A549 (cell line): Measurements from ENCODE around the gene ONECUT3. TPM values are rescaled to one million over a fixed set of nuclear protein-coding genes. Genes with fewer than 3 reads are reported as not detected.
A peak's percentile ranks its signal among the peaks of the same experiment; 100 is the strongest.

Experiments
- ATAC-seq, 2 experiments: fragments of 200-7000 bp in 1 of 2; fragments of >200 bp in 1 of 2; cut with Nextera tagmentation in 1 of 2; cut with Tn5 transposase in 1 of 2; 3 replicates each; pipeline versions ENCODE4 v1.8.0 to v1.9.1; 2018 to 2020; ENCODE audit warnings: mild to moderate bottlenecking in 1 of 2, moderate library complexity in 1 of 2
- CTCF ChIA-PET: fragments of 300-600 bp; sonication (Branson Sonifier 250); formaldehyde crosslinking; extraction: SDS; loops from one replicate; lab custom pipeline; 2021; ENCODE audit warnings: antibody characterized with exemption, inconsistent platforms; lab: Yijun Ruan, JAX
- POLR2A ChIA-PET: fragments of 350-600 bp; formaldehyde crosslinking; extraction: SDS; loops from one replicate; lab custom pipeline; 2021; ENCODE audit warnings: antibody characterized with exemption, inconsistent platforms; lab: Yijun Ruan, JAX
- DNase-seq, 2 experiments: peaks; one replicate each; pipeline versions ENCODE4 v3.0.0 to v3.0.0-alpha.2; 2011 to 2016; ENCODE audit warnings: low read depth in 1 of 2, low spot score in 1 of 2
- FAIRE-seq: peaks from 2 replicates; lab custom pipeline; 2011; peaks lifted over from hg19 to GRCh38; lab: Jason Lieb, UNC
- H3K27ac ChIP-seq, 2 experiments: fragments of >200 bp; sonication (Bioruptor Twin); formaldehyde crosslinking; 3 replicates each; pipeline ENCODE4 v1.5.1; 2016 to 2017
- H3K4me1 ChIP-seq: fragments of >200 bp; sonication (Bioruptor Twin); formaldehyde crosslinking; 3 replicates; pipeline ENCODE4 v1.6.1; 2016
- H3K4me2 ChIP-seq: fragments of >200 bp; sonication (Bioruptor Twin); formaldehyde crosslinking; 3 replicates; pipeline ENCODE4 v1.6.1; 2016
- H3K4me3 ChIP-seq: fragments of >200 bp; sonication (Bioruptor Twin); formaldehyde crosslinking; 3 replicates; pipeline ENCODE4 v1.5.1; 2016
- H3K9me3 ChIP-seq: fragments of >200 bp; sonication (Bioruptor Twin); formaldehyde crosslinking; 3 replicates; pipeline ENCODE4 v1.6.1; 2016
- BHLHE40 ChIP-seq: IDR thresholded peaks from 2 replicates; pipeline ENCODE4 v1.6.1; 2012; ENCODE audit warnings: low read depth, low read length, inconsistent platforms
- CBX2 ChIP-seq: fragments of 200-600 bp; sonication (generic); IDR thresholded peaks from 2 replicates; pipeline ENCODE4 v1.6.1; 2016; ENCODE audit warnings: low read depth, mild to moderate bottlenecking, borderline replicate concordance
- CBX8 ChIP-seq: fragments of 200-600 bp; sonication (generic); IDR thresholded peaks from 2 replicates; pipeline ENCODE4 v1.6.1; 2016
- EHF ChIP-seq: fragments of 250-450 bp; sonication (Bioruptor Pico); IDR thresholded peaks from 2 replicates; pipeline ENCODE4 v1.5.0; 2020; ENCODE audit warnings: mild to moderate bottlenecking
- ELK1 ChIP-seq: fragments of 150-350 bp; IDR thresholded peaks from 2 replicates; pipeline ENCODE4 v1.6.1; 2014; ENCODE audit warnings: low read depth, mild to moderate bottlenecking, low read length
- HOXA7 ChIP-seq: fragments of 250-450 bp; sonication (Bioruptor Pico); IDR thresholded peaks from 2 replicates; pipeline ENCODE4 v1.5.0; 2020; ENCODE audit warnings: mild to moderate bottlenecking, moderate library complexity
- KDM1A ChIP-seq: fragments of 200-600 bp; sonication (generic); IDR thresholded peaks from 2 replicates; pipeline ENCODE4 v1.6.1; 2016; ENCODE audit warnings: low read depth, mild to moderate bottlenecking
- MAZ ChIP-seq: fragments of 150-350 bp; IDR thresholded peaks from 2 replicates; pipeline ENCODE4 v1.6.1; 2014; ENCODE audit warnings: antibody characterized with exemption, low read depth, low read length, borderline replicate concordance
- NFE2L2 ChIP-seq: fragments of 150-350 bp; conservative IDR thresholded peaks from 2 replicates; pipeline ENCODE4 v1.6.1; 2014; ENCODE audit warnings: low read length
- POLR2AphosphoS2 ChIP-seq: conservative IDR thresholded peaks from 2 replicates; pipeline ENCODE4 v1.6.1; 2012; ENCODE audit warnings: low read length, improper control_type of control experiment, inconsistent platforms
- REST ChIP-seq: fragments of 200-600 bp; sonication (generic); IDR thresholded peaks from 2 replicates; pipeline ENCODE4 v1.6.1; 2016; ENCODE audit warnings: antibody characterized with exemption, mild to moderate bottlenecking, moderate library complexity
- TP53 ChIP-seq: fragments of 250-450 bp; sonication (Bioruptor Pico); IDR thresholded peaks from 2 replicates; pipeline ENCODE4 v1.5.0; 2021; ENCODE audit warnings: mild to moderate bottlenecking, moderate library complexity
- ZFP36 ChIP-seq: fragments of 450-650 bp; IDR thresholded peaks from 2 replicates; pipeline ENCODE4 v1.6.1; 2014; ENCODE audit warnings: borderline replicate concordance; ENCODE audit not compliant: partially characterized antibody
- ZNF302 ChIP-seq: fragments of 250-450 bp; sonication (Bioruptor Pico); IDR thresholded peaks from 2 replicates; pipeline ENCODE4 v1.9.0; 2021; ENCODE audit warnings: inconsistent platforms, mild to moderate bottlenecking, moderate library complexity
- ZSCAN20 ChIP-seq: fragments of 250-450 bp; sonication (Bioruptor Pico); IDR thresholded peaks from 2 replicates; pipeline ENCODE4 v1.8.0; 2022; ENCODE audit warnings: mild to moderate bottlenecking, moderate library complexity
- WGBS: methylation state at CpG from one replicate; pipeline ENCODE4 v1.1.6; 2017; ENCODE audit errors: missing lambda C conversion rate; 5-methylcytosine and 5-hydroxymethylcytosine counted together
- polyA plus RNA-seq, 4 experiments: library from polyadenylated mRNA; depleted of rRNA in 3 of 4; stranded (reverse); fragments of >200 nt; fragmentation: RNase III in 1 of 4; extraction: RNeasy Plus Mini Kit Qiagen cat#74134 plus additional on column Dnase treatment in 1 of 4; gene quantifications; 2 replicates in 3 of 4; 3 replicates in 1 of 4; pipeline ENCODE4 v1.2.3, GENCODE V29; 2011 to 2017
- TF ChIP-seq, protein P1 (sequence below): fragments of 450-650 bp; IDR thresholded peaks from 2 replicates; pipeline ENCODE4 v1.6.1; 2014; ENCODE audit warnings: antibody characterized with exemption
- TF ChIP-seq, protein P2 (sequence below): fragments of >200 bp; sonication (Bioruptor Twin); formaldehyde crosslinking; IDR thresholded peaks from 3 replicates; pipeline ENCODE4 v1.5.1; 2016
- TF ChIP-seq, protein P3 (sequence below): IDR thresholded peaks from 2 replicates; pipeline ENCODE4 v1.6.1; 2012
- TF ChIP-seq, protein P4 (sequence below): fragments of >200 bp; sonication (Bioruptor Twin); formaldehyde crosslinking; IDR thresholded peaks from 2 replicates; pipeline ENCODE4 v1.6.1; 2016
- TF ChIP-seq, protein P5 (sequence below): IDR thresholded peaks from 2 replicates; pipeline ENCODE4 v1.6.1; 2012; ENCODE audit warnings: low read depth, borderline replicate concordance
- TF ChIP-seq, protein P6 (sequence below): fragments of >200 bp; sonication (Bioruptor Twin); formaldehyde crosslinking; IDR thresholded peaks from 3 replicates; pipeline ENCODE4 v1.6.1; 2016

Gene ONECUT3
- polyA plus RNA-seq, 2 of the 4 experiments (the other 2 are of a cell fraction): 0.01 TPM; not detected in 1

GRCh38 chr19:1790054-1790792, 36.9 kb downstream of the ONECUT3 start:
- TF ChIP-seq BHLHE40 (no peak), CBX8 (no peak), POLR2AphosphoS2 (no peak), CBX2 (no peak), MAZ (no peak), EHF (CRISPR knock-in tag) (no peak), NFE2L2 (no peak), TP53 (CRISPR knock-in tag) (no peak), KDM1A (no peak), HOXA7 (CRISPR knock-in tag) (no peak), REST (no peak)
- TF ChIP-seq, protein P1, sequence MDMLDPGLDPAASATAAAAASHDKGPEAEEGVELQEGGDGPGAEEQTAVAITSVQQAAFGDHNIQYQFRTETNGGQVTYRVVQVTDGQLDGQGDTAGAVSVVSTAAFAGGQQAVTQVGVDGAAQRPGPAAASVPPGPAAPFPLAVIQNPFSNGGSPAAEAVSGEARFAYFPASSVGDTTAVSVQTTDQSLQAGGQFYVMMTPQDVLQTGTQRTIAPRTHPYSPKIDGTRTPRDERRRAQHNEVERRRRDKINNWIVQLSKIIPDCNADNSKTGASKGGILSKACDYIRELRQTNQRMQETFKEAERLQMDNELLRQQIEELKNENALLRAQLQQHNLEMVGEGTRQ: no peak
- TF ChIP-seq, protein P2, sequence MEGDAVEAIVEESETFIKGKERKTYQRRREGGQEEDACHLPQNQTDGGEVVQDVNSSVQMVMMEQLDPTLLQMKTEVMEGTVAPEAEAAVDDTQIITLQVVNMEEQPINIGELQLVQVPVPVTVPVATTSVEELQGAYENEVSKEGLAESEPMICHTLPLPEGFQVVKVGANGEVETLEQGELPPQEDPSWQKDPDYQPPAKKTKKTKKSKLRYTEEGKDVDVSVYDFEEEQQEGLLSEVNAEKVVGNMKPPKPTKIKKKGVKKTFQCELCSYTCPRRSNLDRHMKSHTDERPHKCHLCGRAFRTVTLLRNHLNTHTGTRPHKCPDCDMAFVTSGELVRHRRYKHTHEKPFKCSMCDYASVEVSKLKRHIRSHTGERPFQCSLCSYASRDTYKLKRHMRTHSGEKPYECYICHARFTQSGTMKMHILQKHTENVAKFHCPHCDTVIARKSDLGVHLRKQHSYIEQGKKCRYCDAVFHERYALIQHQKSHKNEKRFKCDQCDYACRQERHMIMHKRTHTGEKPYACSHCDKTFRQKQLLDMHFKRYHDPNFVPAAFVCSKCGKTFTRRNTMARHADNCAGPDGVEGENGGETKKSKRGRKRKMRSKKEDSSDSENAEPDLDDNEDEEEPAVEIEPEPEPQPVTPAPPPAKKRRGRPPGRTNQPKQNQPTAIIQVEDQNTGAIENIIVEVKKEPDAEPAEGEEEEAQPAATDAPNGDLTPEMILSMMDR: no peak
- TF ChIP-seq, protein P3, sequence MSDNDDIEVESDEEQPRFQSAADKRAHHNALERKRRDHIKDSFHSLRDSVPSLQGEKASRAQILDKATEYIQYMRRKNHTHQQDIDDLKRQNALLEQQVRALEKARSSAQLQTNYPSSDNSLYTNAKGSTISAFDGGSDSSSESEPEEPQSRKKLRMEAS: no peak
- TF ChIP-seq, protein P4, sequence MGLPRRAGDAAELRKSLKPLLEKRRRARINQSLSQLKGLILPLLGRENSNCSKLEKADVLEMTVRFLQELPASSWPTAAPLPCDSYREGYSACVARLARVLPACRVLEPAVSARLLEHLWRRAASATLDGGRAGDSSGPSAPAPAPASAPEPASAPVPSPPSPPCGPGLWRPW: no peak
- TF ChIP-seq, all 56 proteins: peak for 0
- DNase-seq: peak in 1 of 2 experiments; percentile 48
- peak overlapping the region; percentile 40 for H3K4me3 ChIP-seq
- POLR2A ChIA-PET: no interaction called here
- H3K27ac ChIP-seq: peak overlapping the region; percentile 54 to 84; a peak in 5 of 6 replicates
- no peaks in the 10 kb centered on the region for H3K9me3 ChIP-seq
- no peaks in the 10 kb centered on the region for H3K4me1 ChIP-seq
- no peak for FAIRE-seq
- no peak; a peak in 1 of 6 replicates for ATAC-seq
- CTCF ChIA-PET: interaction anchor here (0.7 to 8.1 kb wide), 4 partner anchors 29 to 244 kb away, joined by 3 to 55 read pairs (median 4); no protein-coding TSS in a partner anchor
- H3K4me2 ChIP-seq: peak overlapping the region; percentile 80
- WGBS: no CpG with 5 or more reads among the region's 7 CpGs

DNA sequence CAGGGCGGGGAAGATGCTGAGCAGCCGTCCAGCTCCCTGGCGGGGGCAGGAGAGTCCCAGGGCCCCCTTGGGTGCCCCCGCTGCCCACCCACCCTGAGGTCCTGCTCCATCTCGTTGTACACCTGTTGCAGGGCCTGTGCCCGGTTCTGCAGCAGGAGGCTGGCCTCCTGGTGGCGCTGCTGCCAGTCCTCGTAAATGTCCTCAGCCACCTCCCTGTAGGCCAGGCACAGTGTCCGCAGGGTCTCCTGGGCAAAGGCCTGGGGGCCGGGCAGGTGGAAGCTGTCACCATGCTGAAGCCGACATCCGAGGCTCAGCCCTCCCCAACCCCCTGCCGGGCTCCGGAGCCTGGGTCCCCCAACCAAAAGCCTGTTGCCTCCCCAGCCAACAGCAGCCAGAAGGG, 38.6 kb downstream of the ONECUT3 start:
- DNase-seq (no peak), FAIRE-seq (no peak), ATAC-seq (no peak)
- TF ChIP-seq HOXA7 (CRISPR knock-in tag) (no peak), ZNF302 (CRISPR knock-in tag) (no peak), ZFP36 (no peak), ELK1 (no peak), ZSCAN20 (CRISPR knock-in tag) (no peak)
- TF ChIP-seq, protein P5, sequence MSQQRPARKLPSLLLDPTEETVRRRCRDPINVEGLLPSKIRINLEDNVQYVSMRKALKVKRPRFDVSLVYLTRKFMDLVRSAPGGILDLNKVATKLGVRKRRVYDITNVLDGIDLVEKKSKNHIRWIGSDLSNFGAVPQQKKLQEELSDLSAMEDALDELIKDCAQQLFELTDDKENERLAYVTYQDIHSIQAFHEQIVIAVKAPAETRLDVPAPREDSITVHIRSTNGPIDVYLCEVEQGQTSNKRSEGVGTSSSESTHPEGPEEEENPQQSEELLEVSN: no peak
- TF ChIP-seq, protein P6, sequence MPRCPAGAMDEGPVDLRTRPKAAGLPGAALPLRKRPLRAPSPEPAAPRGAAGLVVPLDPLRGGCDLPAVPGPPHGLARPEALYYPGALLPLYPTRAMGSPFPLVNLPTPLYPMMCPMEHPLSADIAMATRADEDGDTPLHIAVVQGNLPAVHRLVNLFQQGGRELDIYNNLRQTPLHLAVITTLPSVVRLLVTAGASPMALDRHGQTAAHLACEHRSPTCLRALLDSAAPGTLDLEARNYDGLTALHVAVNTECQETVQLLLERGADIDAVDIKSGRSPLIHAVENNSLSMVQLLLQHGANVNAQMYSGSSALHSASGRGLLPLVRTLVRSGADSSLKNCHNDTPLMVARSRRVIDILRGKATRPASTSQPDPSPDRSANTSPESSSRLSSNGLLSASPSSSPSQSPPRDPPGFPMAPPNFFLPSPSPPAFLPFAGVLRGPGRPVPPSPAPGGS: no peak
- Histone ChIP-seq H3K4me3 (no peak overlapping the region), H3K9me3 (no peaks in the 10 kb centered on the region), H3K4me2 (no peak overlapping the region), H3K4me1 (no peaks in the 10 kb centered on the region), H3K27ac (no peak overlapping the region)
- ChIA-PET CTCF (interaction anchor here (1.0 to 10.6 kb wide), 3 partner anchors 8 to 120 kb away, joined by 4 to 146 read pairs (median 90); no protein-coding TSS in a partner anchor), POLR2A (no interaction called here)
- WGBS: no CpG with 5 or more reads among the region's 14 CpGs
